VCaP (cell line): Measurements from ENCODE around the gene PARD3B.
A peak's percentile ranks its signal among the peaks of the same experiment; 100 is the strongest.

ENCODE experiments used
- H3K27ac ChIP-seq: fragments of 450-650 bp; 2 replicates; pipeline ENCODE4 v1.5.1; 2017
- CTCF ChIP-seq: fragments of 450-650 bp; conservative IDR thresholded peaks from 2 replicates; pipeline ENCODE4 v1.5.1; 2017; ENCODE audit warnings: mild to moderate bottlenecking, moderate library complexity

PARD3B gene

GRCh38 chr2:205094031-205094430 is 548.8 kb downstream of the PARD3B start:
- no peak for TF ChIP-seq CTCF

GRCh38 chr2:205103699-205104098 is 558.4 kb downstream of the PARD3B start:
- no peak for TF ChIP-seq CTCF

More at GRCh38 chr2:205094031-205094430, 548.8 kb downstream of the PARD3B start:
- H3K27ac ChIP-seq, result no peak overlapping the region

GRCh38 chr2:205107810-205108209 is 562.5 kb downstream of the PARD3B start:
- TF ChIP-seq CTCF, result no peak
- no peak overlapping the region for H3K27ac ChIP-seq

More at GRCh38 chr2:205103699-205104098, 558.4 kb downstream of the PARD3B start:
- H3K27ac ChIP-seq, result no peak overlapping the region

GRCh38 chr2:205115511-205115910 is 570.2 kb downstream of the PARD3B start:
- TF ChIP-seq CTCF, result no peak
- no peak overlapping the region for H3K27ac ChIP-seq

GRCh38 chr2:205117125-205117524 is 571.9 kb downstream of the PARD3B start:
- H3K27ac ChIP-seq, result no peak overlapping the region
- no peak for TF ChIP-seq CTCF

- no peak overlapping the region for H3K27ac ChIP-seq
- no peak for TF ChIP-seq CTCF
Observed at GRCh38 chr2:205119136-205119535, 573.9 kb downstream of the PARD3B start.

GRCh38 chr2:205128726-205129125 is 583.5 kb downstream of the PARD3B start:
- peak overlapping the region; percentile 57 for H3K27ac ChIP-seq
- no peak for TF ChIP-seq CTCF

GRCh38 chr2:205129531-205129930 is 584.3 kb downstream of the PARD3B start:
- TF ChIP-seq CTCF, result no peak

More at GRCh38 chr2:205129531-205129930, 584.3 kb downstream of the PARD3B start:
- H3K27ac ChIP-seq, result peak overlapping the region; percentile 57
